Esophagus squamous epithelium (tissue), 4 donors: Measurements from ENCODE around the gene ITGB8.

Experiments
- POLR2A ChIP-seq, 4 donors: fragments of 450-650 bp; IDR thresholded peaks; one replicate each; pipeline ENCODE4 v1.6.1; 2017; ENCODE audit warnings: antibody characterized with exemption in 4 of 4, mild to moderate bottlenecking in 4 of 4, moderate library complexity in 3 of 4
- TF ChIP-seq, protein P1 (sequence below), 6 experiments: fragments of 450-650 bp in 4 of 6; fragments of 200-600 bp in 2 of 6; sonication (generic) in 2 of 6; IDR thresholded peaks; one replicate each; pipeline ENCODE4 v1.5.1; 2016 to 2019; ENCODE audit warnings: antibody characterized with exemption in 6 of 6, mild to moderate bottlenecking in 4 of 6, moderate library complexity in 4 of 6

DNA sequence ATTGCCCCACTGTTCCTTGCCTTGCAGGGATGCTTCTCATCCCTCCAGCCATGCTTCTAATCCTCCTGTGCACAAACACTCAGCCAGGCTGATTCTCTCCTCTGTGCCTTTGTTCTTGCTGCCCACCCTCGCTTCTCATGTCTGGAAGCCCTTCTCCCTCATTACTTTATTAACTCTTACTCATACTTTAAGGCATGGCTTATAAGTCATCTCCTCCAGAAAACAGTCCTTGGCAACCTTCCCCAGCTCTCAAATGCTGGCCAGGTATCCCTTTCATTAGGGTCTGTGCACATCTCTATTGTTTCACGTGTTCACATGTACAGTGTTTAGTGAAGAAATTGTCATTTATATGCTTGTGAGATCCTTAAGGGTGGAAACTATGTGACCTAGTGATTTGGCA is 62.9 kb downstream of the ITGB8 start:
- TF ChIP-seq, protein P1, sequence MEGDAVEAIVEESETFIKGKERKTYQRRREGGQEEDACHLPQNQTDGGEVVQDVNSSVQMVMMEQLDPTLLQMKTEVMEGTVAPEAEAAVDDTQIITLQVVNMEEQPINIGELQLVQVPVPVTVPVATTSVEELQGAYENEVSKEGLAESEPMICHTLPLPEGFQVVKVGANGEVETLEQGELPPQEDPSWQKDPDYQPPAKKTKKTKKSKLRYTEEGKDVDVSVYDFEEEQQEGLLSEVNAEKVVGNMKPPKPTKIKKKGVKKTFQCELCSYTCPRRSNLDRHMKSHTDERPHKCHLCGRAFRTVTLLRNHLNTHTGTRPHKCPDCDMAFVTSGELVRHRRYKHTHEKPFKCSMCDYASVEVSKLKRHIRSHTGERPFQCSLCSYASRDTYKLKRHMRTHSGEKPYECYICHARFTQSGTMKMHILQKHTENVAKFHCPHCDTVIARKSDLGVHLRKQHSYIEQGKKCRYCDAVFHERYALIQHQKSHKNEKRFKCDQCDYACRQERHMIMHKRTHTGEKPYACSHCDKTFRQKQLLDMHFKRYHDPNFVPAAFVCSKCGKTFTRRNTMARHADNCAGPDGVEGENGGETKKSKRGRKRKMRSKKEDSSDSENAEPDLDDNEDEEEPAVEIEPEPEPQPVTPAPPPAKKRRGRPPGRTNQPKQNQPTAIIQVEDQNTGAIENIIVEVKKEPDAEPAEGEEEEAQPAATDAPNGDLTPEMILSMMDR (IDR thresholded peaks at IDR 0.05), result no peak
- TF ChIP-seq POLR2A (IDR thresholded peaks at IDR 0.05), result no peak
